HepG2 (cell line): Measurements from ENCODE around the gene SEMA3F. TPM values are rescaled to one million over a fixed set of nuclear protein-coding genes. Genes with fewer than 3 reads are reported as not detected.

Experiments
- CENPBD1 ChIP-seq: sonication (generic); formaldehyde crosslinking; IDR thresholded peaks from 2 replicates; pipeline ENCODE4 v1.8.0; 2022; ENCODE audit warnings: missing genetic modification reagents, low read depth, mild to moderate bottlenecking, borderline replicate concordance
- MXD1 ChIP-seq: sonication (generic); formaldehyde crosslinking; IDR thresholded peaks from 2 replicates; pipeline ENCODE4 v1.4.0; 2020; ENCODE audit warnings: mild to moderate bottlenecking, missing genetic modification reagents
- SALL1 ChIP-seq: sonication (generic); formaldehyde crosslinking; IDR thresholded peaks from 2 replicates; pipeline ENCODE4 v1.8.0; 2022; ENCODE audit warnings: mild to moderate bottlenecking, missing genetic modification reagents
- YY1 ChIP-seq: IDR thresholded peaks from 2 replicates; pipeline ENCODE4 v1.6.1; 2011; ENCODE audit warnings: low read length, low read depth, moderate library complexity, mild to moderate bottlenecking; ENCODE audit not compliant: insufficient read depth, insufficient replicate concordance
- ZGPAT ChIP-seq: IDR thresholded peaks from 2 replicates; pipeline ENCODE4 v1.6.1; 2016; ENCODE audit warnings: mild to moderate bottlenecking
- ZNF687 ChIP-seq: sonication (generic); formaldehyde crosslinking; IDR thresholded peaks from 2 replicates; pipeline ENCODE4 v1.5.1; 2020; ENCODE audit warnings: mild to moderate bottlenecking, missing genetic modification reagents, moderate library complexity
- polyA plus RNA-seq, 8 experiments: library from polyadenylated mRNA; depleted of rRNA in 3 of 8; stranded (reverse) in 7 of 8; unstranded in 1 of 8; fragments of >200 nt; fragmentation: Illumina TruSeq in 4 of 8; extraction: Trizol in 4 of 8; gene quantifications; 2 replicates each; pipeline versions ENCODE4 v1.2.1 to v1.2.3, GENCODE V29; 2011 to 2016; ENCODE audit warnings: low read depth in 4 of 8, missing spikeins in 1 of 8, mixed read lengths in 1 of 8; ENCODE audit not compliant: insufficient read depth in 1 of 8
- total RNA-seq, 5 experiments: library from RNA; depleted of rRNA; stranded (reverse); fragments of >200 nt; fragmentation: Illumina TruSeq; extraction: Trizol; gene quantifications; 2 replicates each; pipeline ENCODE4 v1.2.3, GENCODE V29; 2016; ENCODE audit warnings: low read depth in 1 of 5
- TF ChIP-seq, protein P1 (sequence below): sonication (generic); formaldehyde crosslinking; IDR thresholded peaks from 2 replicates; pipeline ENCODE4 v1.5.1; 2020; ENCODE audit warnings: mild to moderate bottlenecking, missing genetic modification reagents, borderline replicate concordance

The SEMA3F gene
- total and polyA plus RNA-seq, 2 of the 13 experiments (the other 11 are each of a cell fraction or from before 2014, with no cell fraction given): 7.6 to 17.2 TPM

GRCh38 chr3:50220109-50220508 lies 65.0 kb downstream of the SEMA3F start (continued):
- TF ChIP-seq ZNF687 (peak; percentile 40; the same call in 1 of the 2 replicates), ZGPAT (CRISPR knock-in tag) (no peak), YY1 (no peak), MXD1 (CRISPR knock-in tag) (peak; percentile 33; the same call in 1 of the 2 replicates), CENPBD1 (CRISPR knock-in tag) (no peak), SALL1 (0 out of 2 replicates have a peak, but pooled peaks have one; percentile 31)
- TF ChIP-seq, protein P1, sequence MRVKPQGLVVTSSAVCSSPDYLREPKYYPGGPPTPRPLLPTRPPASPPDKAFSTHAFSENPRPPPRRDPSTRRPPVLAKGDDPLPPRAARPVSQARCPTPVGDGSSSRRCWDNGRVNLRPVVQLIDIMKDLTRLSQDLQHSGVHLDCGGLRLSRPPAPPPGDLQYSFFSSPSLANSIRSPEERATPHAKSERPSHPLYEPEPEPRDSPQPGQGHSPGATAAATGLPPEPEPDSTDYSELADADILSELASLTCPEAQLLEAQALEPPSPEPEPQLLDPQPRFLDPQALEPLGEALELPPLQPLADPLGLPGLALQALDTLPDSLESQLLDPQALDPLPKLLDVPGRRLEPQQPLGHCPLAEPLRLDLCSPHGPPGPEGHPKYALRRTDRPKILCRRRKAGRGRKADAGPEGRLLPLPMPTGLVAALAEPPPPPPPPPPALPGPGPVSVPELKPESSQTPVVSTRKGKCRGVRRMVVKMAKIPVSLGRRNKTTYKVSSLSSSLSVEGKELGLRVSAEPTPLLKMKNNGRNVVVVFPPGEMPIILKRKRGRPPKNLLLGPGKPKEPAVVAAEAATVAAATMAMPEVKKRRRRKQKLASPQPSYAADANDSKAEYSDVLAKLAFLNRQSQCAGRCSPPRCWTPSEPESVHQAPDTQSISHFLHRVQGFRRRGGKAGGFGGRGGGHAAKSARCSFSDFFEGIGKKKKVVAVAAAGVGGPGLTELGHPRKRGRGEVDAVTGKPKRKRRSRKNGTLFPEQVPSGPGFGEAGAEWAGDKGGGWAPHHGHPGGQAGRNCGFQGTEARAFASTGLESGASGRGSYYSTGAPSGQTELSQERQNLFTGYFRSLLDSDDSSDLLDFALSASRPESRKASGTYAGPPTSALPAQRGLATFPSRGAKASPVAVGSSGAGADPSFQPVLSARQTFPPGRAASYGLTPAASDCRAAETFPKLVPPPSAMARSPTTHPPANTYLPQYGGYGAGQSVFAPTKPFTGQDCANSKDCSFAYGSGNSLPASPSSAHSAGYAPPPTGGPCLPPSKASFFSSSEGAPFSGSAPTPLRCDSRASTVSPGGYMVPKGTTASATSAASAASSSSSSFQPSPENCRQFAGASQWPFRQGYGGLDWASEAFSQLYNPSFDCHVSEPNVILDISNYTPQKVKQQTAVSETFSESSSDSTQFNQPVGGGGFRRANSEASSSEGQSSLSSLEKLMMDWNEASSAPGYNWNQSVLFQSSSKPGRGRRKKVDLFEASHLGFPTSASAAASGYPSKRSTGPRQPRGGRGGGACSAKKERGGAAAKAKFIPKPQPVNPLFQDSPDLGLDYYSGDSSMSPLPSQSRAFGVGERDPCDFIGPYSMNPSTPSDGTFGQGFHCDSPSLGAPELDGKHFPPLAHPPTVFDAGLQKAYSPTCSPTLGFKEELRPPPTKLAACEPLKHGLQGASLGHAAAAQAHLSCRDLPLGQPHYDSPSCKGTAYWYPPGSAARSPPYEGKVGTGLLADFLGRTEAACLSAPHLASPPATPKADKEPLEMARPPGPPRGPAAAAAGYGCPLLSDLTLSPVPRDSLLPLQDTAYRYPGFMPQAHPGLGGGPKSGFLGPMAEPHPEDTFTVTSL: no peak
